T follicular helper cell (primary cell): ENCODE measurements around the gene C19orf53.

Experiments
- DNase-seq: peaks from one replicate; pipeline ENCODE4 v3.0.0-alpha.2; 2020; ENCODE audit warnings: low read depth

Gene C19orf53

DNA sequence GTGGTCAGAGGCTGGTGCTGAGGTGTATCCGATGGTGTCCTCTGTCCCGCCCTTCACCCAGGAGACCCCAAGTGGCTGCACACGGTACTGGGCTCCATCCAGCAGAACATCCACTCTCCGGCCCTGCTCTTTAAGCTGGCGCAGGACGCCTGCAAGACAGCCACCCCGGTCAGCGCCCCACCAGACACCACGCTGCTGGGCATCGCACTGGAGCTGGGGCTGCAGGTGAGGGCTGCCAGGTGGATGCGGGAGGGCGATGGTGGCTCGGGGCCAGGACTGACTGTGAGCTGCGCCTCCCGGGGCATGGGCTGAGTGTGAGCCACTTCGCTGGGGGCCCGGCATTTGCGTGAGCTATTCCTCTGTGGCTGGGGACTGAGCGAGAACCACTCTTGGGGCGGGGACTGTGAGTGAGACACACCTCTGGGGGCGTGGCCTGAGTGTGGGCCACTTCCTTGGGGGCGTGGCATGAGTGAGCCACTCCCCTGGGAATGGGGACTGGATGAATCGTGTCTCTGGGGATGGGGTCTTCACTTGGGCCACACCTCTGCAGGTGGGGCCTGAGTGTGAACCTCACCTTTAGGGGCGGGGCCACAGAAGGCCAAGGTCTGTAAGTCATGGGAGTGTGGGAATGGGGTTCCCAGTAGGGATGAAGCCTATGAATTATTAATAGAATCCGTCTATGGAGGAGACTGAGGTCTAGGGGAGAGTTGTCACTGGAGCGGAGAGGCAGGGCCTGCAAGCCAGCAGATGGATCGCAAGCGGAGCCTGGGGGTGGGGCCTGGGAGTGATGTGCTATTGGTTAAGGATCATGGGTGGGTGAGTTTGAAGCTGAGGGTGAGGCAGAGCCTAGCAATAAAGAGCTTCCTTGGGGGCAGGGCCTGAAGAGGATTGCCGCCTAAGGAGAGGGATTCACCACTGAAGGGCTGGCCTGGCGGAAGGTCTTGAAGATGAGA is 51.5 kb downstream of the C19orf53 start:
- no peak for DNase-seq

DNA sequence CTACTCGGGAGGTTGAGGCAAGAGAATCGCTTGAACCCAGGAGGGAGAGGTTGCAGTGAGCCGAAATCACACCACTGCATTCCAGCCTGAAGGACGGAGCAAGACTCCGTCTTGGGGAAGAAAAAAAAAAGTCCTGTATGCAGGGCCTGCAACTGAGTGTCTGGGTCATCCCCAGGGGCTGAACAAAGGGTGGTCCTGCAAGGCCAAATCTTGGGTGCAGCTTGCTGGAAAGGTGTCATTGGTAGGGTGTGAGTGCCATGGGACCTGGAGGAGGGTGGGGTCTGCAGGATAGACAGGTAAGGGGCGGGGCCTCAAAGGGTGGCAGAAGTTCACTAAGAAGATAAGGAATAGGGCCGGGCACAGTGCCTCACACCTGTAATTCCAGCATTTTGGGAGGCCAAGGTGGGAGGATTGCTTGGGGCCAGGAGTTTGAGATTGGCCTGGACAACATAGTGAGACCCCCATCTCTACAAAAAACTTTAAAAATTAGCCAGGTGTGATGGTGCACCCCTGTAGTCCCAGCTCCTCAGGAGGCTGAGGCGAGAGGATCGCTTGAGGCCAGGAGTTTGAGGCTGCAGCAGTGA is 52.5 kb downstream of the C19orf53 start:
- DNase-seq: no peak

DNA sequence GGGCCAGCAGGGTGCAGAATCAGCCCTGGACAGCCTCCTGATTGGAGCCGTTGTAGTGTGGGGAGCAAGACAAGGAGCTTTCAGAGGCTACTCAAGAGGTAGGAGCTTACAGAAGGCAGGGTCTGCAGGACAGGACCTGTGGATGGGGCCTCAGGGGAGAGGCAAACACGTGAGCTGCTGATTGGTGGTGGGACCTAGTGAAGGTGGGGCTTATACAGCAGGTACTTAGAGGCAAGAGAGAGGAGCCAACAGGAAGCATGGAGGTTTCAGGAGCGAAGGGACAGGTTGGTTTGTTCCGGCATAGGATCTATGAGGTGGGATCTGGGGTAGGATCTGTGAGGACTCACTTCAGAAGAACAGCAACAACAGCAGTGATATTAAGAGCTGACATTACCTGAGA is 53.4 kb downstream of the C19orf53 start:
- DNase-seq: no peak
